Measurements from ENCODE around the gene NSFL1C. TPM values are rescaled to one million over a fixed set of nuclear protein-coding genes. Genes with fewer than 3 reads are reported as not detected.

Gene NSFL1C
- total and polyA plus RNA-seq, 2 of the 4 experiments (the other 2 are of a cell fraction), result 33.0 to 40.3 TPM

DNA sequence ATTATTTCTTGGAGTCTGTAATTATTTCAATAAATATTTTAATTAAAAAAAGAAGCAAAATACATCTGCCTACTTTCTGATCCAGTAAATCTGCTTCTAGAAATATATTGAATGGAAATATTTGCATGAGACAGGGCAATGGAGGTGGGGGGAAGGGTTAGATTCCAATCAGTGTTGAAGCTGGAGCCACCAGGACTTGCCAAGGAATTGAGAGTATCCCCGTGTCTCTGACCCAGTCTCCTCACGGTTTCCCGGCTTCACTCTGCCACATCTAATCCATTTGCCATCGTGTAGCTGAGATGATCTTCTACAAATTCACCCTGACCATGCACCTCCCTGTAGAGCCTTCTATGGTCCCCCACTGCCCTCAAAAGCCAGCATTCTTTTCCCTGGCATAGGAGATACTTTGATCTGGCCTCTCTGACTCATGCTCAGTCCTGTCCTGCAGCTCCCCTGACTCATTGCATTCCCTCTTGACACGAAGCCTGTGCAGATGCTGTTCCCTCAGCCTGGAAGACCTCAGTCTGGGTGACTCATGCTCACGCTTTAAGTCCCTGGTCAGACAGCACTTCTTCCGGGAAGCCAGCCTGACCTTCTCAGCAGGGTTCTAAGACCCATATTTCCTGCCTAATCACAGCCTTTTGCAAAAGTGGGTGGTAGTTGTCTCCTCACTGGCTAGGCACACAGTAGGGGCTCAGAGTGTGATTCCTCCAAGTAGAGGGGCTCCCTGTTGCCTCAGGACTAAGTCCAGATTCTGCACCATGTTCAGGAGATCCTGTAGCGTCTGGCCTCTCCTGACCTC is 50.8 kb downstream of the NSFL1C start:
- Histone ChIP-seq H2AK9ac (replicated peaks; ENCODE audit: low read depth, low read length, poor library complexity) (peak overlapping the region; percentile 78), H3K27me3 (ENCODE audit: control insufficient read depth, insufficient read depth, low read length) (no peaks in the 10 kb centered on the region), H3K14ac (replicated peaks; ENCODE audit: low read depth, low read length) (peak overlapping the region; percentile 10; the same call in 1 of the 2 replicates), H4K20me1 (ENCODE audit: insufficient read depth, low read length) (no peaks in the 10 kb centered on the region), H2BK15ac (ENCODE audit: low read depth, low read length) (peak overlapping the region; percentile 38; the same call in 1 of the 3 replicates), H3K27ac (ENCODE audit: insufficient read depth, low read length) (peak overlapping the region; percentile 49; the same call in 1 of the 2 replicates), H3K4me3 (ENCODE audit: insufficient read depth, low read depth, low read length) (no peak overlapping the region), H3K4ac (ENCODE audit: low read depth, low read length) (peak overlapping the region; percentile 82), H4K91ac (ENCODE audit: insufficient read depth, low read depth, low read length) (peak overlapping the region; percentile 59), H2BK120ac (ENCODE audit: low read depth, low read length) (peak overlapping the region; percentile 88), H3K9me1 (ENCODE audit: insufficient read depth, low read length) (peaks cover 19% of the 10 kb centered on the region), H4K5ac (ENCODE audit: low read depth, low read length) (peak overlapping the region; percentile 21; the same call in 1 of the 2 replicates), H3K4me1 (ENCODE audit: control insufficient read depth, insufficient read depth, low read length) (peaks cover 4% of the 10 kb centered on the region; the same call in 1 of the 2 replicates), H2AFZ (replicated peaks; ENCODE audit: low read length, poor library complexity) (peak overlapping the region; percentile 59), H3K56ac (ENCODE audit: extremely low read depth, insufficient read depth, low read length) (0 out of 2 replicates have a peak overlapping the region, but pooled peaks have one; percentile 20), H2AK5ac (ENCODE audit: low read depth, low read length) (peak overlapping the region; percentile 60), H2BK20ac (ENCODE audit: low read depth, low read length) (peak overlapping the region; percentile 62), H3K23ac (ENCODE audit: low read depth, low read length) (peak overlapping the region; percentile 31; the same call in 1 of the 2 replicates), H3K4me2 (ENCODE audit: low read depth, low read length) (no peak overlapping the region), H3K9me3 (ENCODE audit: control insufficient read depth, insufficient read depth, low read length) (no peaks in the 10 kb centered on the region; the same call in 1 of the 2 replicates), H4K8ac (ENCODE audit: low read depth in 2 of 2, low read length in 2 of 2) (peak overlapping the region; percentile 12 to 88), H3K18ac (ENCODE audit: low read depth, low read length) (peak overlapping the region; percentile 74; the same call in 1 of the 2 replicates), H3K79me1 (ENCODE audit: low read depth in 1 of 2, low read length in 2 of 2) (peaks cover 0 to 10% of the 10 kb centered on the region in 2 experiments; a peak in 1 of 4 replicates), H3K9ac (ENCODE audit: low read depth, low read length) (no peak overlapping the region), H3K36me3 (ENCODE audit: control insufficient read depth, insufficient read depth, low read length) (no peaks in the 10 kb centered on the region), H2BK5ac (ENCODE audit: low read depth, low read length, poor library complexity, severe bottlenecking) (peak overlapping the region; percentile 86)
- intact Hi-C loops (cut with micrococcal nuclease), result no loop called here
- CTCF ChIA-PET, result no interaction called here
- 83% methylated on average over 3 of the region's 8 CpGs; no CpG with 5 or more reads in 1 of the 2 experiments for WGBS, 2 experiments (ENCODE audit: extremely low coverage in 2 of 2, insufficient read length in 1 of 2)
- in situ Hi-C loops (cut with MboI; ENCODE audit: low sequenced_read_pairs), result no loop called here
- dilution Hi-C loops (cut with HindIII; ENCODE audit: low sequenced_read_pairs, unreplicated experiment), result no loop called here
- DNase-seq (peak; percentile 97), ATAC-seq (ENCODE audit: low read depth) (peak; percentile 81)
- POLR2A ChIA-PET (ENCODE audit: unreplicated experiment), result no interaction called here
- no TSS peak for BruUV-seq (replicated peaks)
- peak; percentile 100 for TF ChIP-seq RCOR1 (IDR thresholded peaks at IDR 0.05; ENCODE audit: insufficient replicate concordance, low read length)
- peak; percentile 12; the same call in 1 of the 2 replicates for TF ChIP-seq CEBPB (IDR thresholded peaks at IDR 0.05; ENCODE audit: low read depth, low read length)
- TF ChIP-seq, protein P1, sequence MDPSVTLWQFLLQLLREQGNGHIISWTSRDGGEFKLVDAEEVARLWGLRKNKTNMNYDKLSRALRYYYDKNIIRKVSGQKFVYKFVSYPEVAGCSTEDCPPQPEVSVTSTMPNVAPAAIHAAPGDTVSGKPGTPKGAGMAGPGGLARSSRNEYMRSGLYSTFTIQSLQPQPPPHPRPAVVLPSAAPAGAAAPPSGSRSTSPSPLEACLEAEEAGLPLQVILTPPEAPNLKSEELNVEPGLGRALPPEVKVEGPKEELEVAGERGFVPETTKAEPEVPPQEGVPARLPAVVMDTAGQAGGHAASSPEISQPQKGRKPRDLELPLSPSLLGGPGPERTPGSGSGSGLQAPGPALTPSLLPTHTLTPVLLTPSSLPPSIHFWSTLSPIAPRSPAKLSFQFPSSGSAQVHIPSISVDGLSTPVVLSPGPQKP (IDR thresholded peaks at IDR 0.05; ENCODE audit: borderline replicate concordance, low read depth, low read length), result no peak
- TF ChIP-seq MAFK (IDR thresholded peaks at IDR 0.05; ENCODE audit: low read depth, low read length), result no peak
- no peak for TF ChIP-seq SMC3 (IDR thresholded peaks at IDR 0.05; ENCODE audit: low read depth, low read length)
- TF ChIP-seq, protein P2, sequence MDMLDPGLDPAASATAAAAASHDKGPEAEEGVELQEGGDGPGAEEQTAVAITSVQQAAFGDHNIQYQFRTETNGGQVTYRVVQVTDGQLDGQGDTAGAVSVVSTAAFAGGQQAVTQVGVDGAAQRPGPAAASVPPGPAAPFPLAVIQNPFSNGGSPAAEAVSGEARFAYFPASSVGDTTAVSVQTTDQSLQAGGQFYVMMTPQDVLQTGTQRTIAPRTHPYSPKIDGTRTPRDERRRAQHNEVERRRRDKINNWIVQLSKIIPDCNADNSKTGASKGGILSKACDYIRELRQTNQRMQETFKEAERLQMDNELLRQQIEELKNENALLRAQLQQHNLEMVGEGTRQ (IDR thresholded peaks at IDR 0.05; ENCODE audit: low read depth, low read length), result no peak
- TF ChIP-seq, protein P3, sequence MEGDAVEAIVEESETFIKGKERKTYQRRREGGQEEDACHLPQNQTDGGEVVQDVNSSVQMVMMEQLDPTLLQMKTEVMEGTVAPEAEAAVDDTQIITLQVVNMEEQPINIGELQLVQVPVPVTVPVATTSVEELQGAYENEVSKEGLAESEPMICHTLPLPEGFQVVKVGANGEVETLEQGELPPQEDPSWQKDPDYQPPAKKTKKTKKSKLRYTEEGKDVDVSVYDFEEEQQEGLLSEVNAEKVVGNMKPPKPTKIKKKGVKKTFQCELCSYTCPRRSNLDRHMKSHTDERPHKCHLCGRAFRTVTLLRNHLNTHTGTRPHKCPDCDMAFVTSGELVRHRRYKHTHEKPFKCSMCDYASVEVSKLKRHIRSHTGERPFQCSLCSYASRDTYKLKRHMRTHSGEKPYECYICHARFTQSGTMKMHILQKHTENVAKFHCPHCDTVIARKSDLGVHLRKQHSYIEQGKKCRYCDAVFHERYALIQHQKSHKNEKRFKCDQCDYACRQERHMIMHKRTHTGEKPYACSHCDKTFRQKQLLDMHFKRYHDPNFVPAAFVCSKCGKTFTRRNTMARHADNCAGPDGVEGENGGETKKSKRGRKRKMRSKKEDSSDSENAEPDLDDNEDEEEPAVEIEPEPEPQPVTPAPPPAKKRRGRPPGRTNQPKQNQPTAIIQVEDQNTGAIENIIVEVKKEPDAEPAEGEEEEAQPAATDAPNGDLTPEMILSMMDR (conservative IDR thresholded peaks at IDR 0.05; ENCODE audit: low read depth, low read length), result no peak
- no peak for TF ChIP-seq POLR2A (IDR thresholded peaks at IDR 0.05; ENCODE audit: low read depth, low read length)
- peak; percentile 96 for TF ChIP-seq FOS (IDR thresholded peaks at IDR 0.05; ENCODE audit: low read depth, low read length)
- TF ChIP-seq MXI1 (IDR thresholded peaks at IDR 0.05; ENCODE audit: borderline replicate concordance, low read depth, low read length), result no peak
- TF ChIP-seq MAZ (IDR thresholded peaks at IDR 0.05; ENCODE audit: borderline replicate concordance, low read depth, low read length), result peak; percentile 43; the same call in 1 of the 2 replicates
- peak; percentile 9; the same call in 1 of the 2 replicates for TF ChIP-seq RAD21 (IDR thresholded peaks at IDR 0.05; ENCODE audit: low read length)
- TF ChIP-seq BHLHE40 (IDR thresholded peaks at IDR 0.05; ENCODE audit: low read depth, low read length), result peak; percentile 85
